Panc1 (cell line): ENCODE results near the gene MOG. TPM values are rescaled to one million over a fixed set of nuclear protein-coding genes. Genes with fewer than 3 reads are reported as not detected.

Experiments
- ATAC-seq: fragments of 200-7000 bp; cut with Tn5 transposase; 2 replicates; pipeline ENCODE4 v1.9.1; 2020; ENCODE audit warnings: mild to moderate bottlenecking, moderate library complexity
- BruUV-seq: library from RNA; stranded (reverse); fragments of 400-500 nt; replicated peaks from 2 replicates; lab custom pipeline; 2021; lab: Mats Ljungman, UMichigan
- CTCF ChIA-PET: fragments of 300-600 bp; sonication (Branson Sonifier 250); formaldehyde crosslinking; loops from one replicate; lab custom pipeline; 2022; ENCODE audit warnings: antibody characterized with exemption; lab: Charles Lee
- POLR2A ChIA-PET: fragments of 300-600 bp; sonication (Branson Sonifier 250); formaldehyde crosslinking; loops from one replicate; lab custom pipeline; 2022; ENCODE audit warnings: antibody characterized with exemption; lab: Charles Lee
- DNase-seq: peaks from one replicate; pipeline ENCODE4 v3.0.0-alpha.2; 2010; ENCODE audit warnings: low read depth, low spot score
- H3K27ac ChIP-seq: 2 replicates; pipeline ENCODE4 v1.5.1; 2011; ENCODE audit warnings: mild to moderate bottlenecking, low read length, inconsistent platforms
- H3K27me3 ChIP-seq: fragments of 200-500 bp; sonication (Bioruptor generic); 2 replicates; pipeline ENCODE4 v1.6.0; 2014; ENCODE audit warnings: low read length, inconsistent platforms; ENCODE audit not compliant: control insufficient read depth, insufficient read depth
- H3K36me3 ChIP-seq: fragments of 200-500 bp; sonication (Bioruptor generic); 2 replicates; pipeline ENCODE4 v1.5.1; 2014; ENCODE audit warnings: inconsistent platforms, mild to moderate bottlenecking, low read length, moderate library complexity; ENCODE audit not compliant: control insufficient read depth, insufficient read depth
- H3K4me1 ChIP-seq: 2 replicates; pipeline ENCODE4 v1.5.1; 2011; ENCODE audit warnings: inconsistent platforms, mild to moderate bottlenecking, low read length, moderate library complexity; ENCODE audit not compliant: control insufficient read depth, insufficient read depth
- H3K4me3 ChIP-seq, 2 experiments: 2 replicates each; pipeline ENCODE4 v1.5.1; 2011 to 2012; ENCODE audit warnings: low read depth in 2 of 2, low read length in 2 of 2, mild to moderate bottlenecking in 2 of 2, inconsistent platforms in 1 of 2, moderate library complexity in 1 of 2
- H3K9me3 ChIP-seq: fragments of 200-500 bp; sonication (Bioruptor generic); 2 replicates; pipeline ENCODE4 v1.5.1; 2014; ENCODE audit warnings: low read depth, mild to moderate bottlenecking, inconsistent platforms, low read length, moderate library complexity; ENCODE audit not compliant: control insufficient read depth, insufficient read depth
- CTCF ChIP-seq: fragments of 450-650 bp; IDR thresholded peaks from 2 replicates; pipeline ENCODE4 v1.5.1; 2017; ENCODE audit warnings: mild to moderate bottlenecking
- POLR2AphosphoS5 ChIP-seq: IDR thresholded peaks from 2 replicates; pipeline ENCODE4 v1.6.1; 2012; ENCODE audit warnings: mild to moderate bottlenecking, low read depth, low read length, moderate library complexity
- SIN3A ChIP-seq: IDR thresholded peaks from 2 replicates; pipeline ENCODE4 v1.6.1; 2012; ENCODE audit warnings: low read depth, mild to moderate bottlenecking, low read length, moderate library complexity, borderline replicate concordance; ENCODE audit not compliant: insufficient read depth
- TCF7L2 ChIP-seq: IDR thresholded peaks from 2 replicates; pipeline ENCODE4 v1.6.1; 2011; ENCODE audit warnings: mild to moderate bottlenecking, low read depth, low read length, inconsistent platforms
- in situ Hi-C: cut with HindIII; loops from 2 replicates; pipeline ENCODE4 v1.10.0; 2016; ENCODE audit warnings: low sequenced_read_pairs, low pct_unique_long_range_greater_than_20kb
- intact Hi-C: fragments of 100-400 bp; cut with micrococcal nuclease; formaldehyde crosslinking; loops from one replicate; pipeline ENCODE4 v1.10.0; 2022; ENCODE audit not compliant: unreplicated experiment
- total RNA-seq: library from RNA; stranded (reverse); gene quantifications from one replicate; pipeline ENCODE4 v1.2.1, GENCODE V29; 2021; ENCODE audit not compliant: unreplicated experiment
- TF ChIP-seq, protein P1 (sequence below), 2 experiments: IDR thresholded peaks; 2 replicates each; pipeline ENCODE4 v1.6.1; 2011 to 2012; ENCODE audit warnings: low read depth in 2 of 2, control low read depth in 1 of 2, low read length in 1 of 2, mild to moderate bottlenecking in 1 of 2, moderate library complexity in 1 of 2; ENCODE audit not compliant: insufficient read depth in 1 of 2

The MOG gene
- total RNA-seq, 1 experiment from 2014 or later: not detected

GRCh38 chr6:29627755-29628418, 29.0 kb upstream of the MOG start:
- peak; percentile 37 for ATAC-seq
- CTCF ChIA-PET: interaction anchor here (0.7 to 1.0 kb wide), 3 partner anchors 10 to 593 kb away, joined by 3 to 5 read pairs (median 3); no protein-coding TSS in a partner anchor
- Histone ChIP-seq H3K4me3 (peak overlapping the region; percentile 41 to 61), H3K27ac (peak overlapping the region; percentile 5; the same call in 1 of the 2 replicates), H3K9me3 (no peaks in the 10 kb centered on the region), H3K27me3 (peaks cover 21% of the 10 kb centered on the region), H3K4me1 (no peaks in the 10 kb centered on the region), H3K36me3 (peaks cover 2% of the 10 kb centered on the region; the same call in 1 of the 2 replicates)
- TF ChIP-seq POLR2AphosphoS5 (no peak), CTCF (no peak)
- in situ Hi-C loops (no loop called here), intact Hi-C loops (no loop called here)
- no peak for DNase-seq
- no TSS peak for BruUV-seq
- POLR2A ChIA-PET: no interaction called here

- in situ Hi-C loops: no loop called here
- TF ChIP-seq POLR2AphosphoS5 (no peak), SIN3A (no peak), CTCF (peak; percentile 91), TCF7L2 (no peak)
- TF ChIP-seq, protein P1, sequence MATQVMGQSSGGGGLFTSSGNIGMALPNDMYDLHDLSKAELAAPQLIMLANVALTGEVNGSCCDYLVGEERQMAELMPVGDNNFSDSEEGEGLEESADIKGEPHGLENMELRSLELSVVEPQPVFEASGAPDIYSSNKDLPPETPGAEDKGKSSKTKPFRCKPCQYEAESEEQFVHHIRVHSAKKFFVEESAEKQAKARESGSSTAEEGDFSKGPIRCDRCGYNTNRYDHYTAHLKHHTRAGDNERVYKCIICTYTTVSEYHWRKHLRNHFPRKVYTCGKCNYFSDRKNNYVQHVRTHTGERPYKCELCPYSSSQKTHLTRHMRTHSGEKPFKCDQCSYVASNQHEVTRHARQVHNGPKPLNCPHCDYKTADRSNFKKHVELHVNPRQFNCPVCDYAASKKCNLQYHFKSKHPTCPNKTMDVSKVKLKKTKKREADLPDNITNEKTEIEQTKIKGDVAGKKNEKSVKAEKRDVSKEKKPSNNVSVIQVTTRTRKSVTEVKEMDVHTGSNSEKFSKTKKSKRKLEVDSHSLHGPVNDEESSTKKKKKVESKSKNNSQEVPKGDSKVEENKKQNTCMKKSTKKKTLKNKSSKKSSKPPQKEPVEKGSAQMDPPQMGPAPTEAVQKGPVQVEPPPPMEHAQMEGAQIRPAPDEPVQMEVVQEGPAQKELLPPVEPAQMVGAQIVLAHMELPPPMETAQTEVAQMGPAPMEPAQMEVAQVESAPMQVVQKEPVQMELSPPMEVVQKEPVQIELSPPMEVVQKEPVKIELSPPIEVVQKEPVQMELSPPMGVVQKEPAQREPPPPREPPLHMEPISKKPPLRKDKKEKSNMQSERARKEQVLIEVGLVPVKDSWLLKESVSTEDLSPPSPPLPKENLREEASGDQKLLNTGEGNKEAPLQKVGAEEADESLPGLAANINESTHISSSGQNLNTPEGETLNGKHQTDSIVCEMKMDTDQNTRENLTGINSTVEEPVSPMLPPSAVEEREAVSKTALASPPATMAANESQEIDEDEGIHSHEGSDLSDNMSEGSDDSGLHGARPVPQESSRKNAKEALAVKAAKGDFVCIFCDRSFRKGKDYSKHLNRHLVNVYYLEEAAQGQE (IDR thresholded peaks at IDR 0.05; ENCODE audit: insufficient read depth in 1 of 2, low read depth in 2 of 2, low read length in 1 of 2): no peak
- intact Hi-C loops: no loop called here
- peaks cover 2% of the 10 kb centered on the region; the same call in 1 of the 2 replicates for H3K36me3 ChIP-seq
- POLR2A ChIA-PET: no interaction called here
- H3K27me3 ChIP-seq: peaks cover 21% of the 10 kb centered on the region
- peak overlapping the region; percentile 41 to 61 for H3K4me3 ChIP-seq
- H3K4me1 ChIP-seq: no peaks in the 10 kb centered on the region
- CTCF ChIA-PET: interaction anchor here (0.6 to 1.0 kb wide), 4 partner anchors 11 to 593 kb away, joined by 3 to 11 read pairs (median 4); no protein-coding TSS in a partner anchor
- BruUV-seq: no TSS peak
- peak; percentile 79 for ATAC-seq
- no peaks in the 10 kb centered on the region for H3K9me3 ChIP-seq
- DNase-seq: peak; percentile 42
- H3K27ac ChIP-seq: peak overlapping the region; percentile 5; the same call in 1 of the 2 replicates
Observed at GRCh38 chr6:29628419-29629281, 28.2 kb upstream of the MOG start.
